Upper lobe of right lung (tissue), 1 donor: ENCODE data around the gene IQGAP2. TPM values are rescaled to one million over a fixed set of nuclear protein-coding genes. Genes with fewer than 3 reads are reported as not detected.

Experiments used
- ATAC-seq: fragments of 200-7000 bp; cut with Tn5 transposase; one replicate; pipeline ENCODE4 v1.9.1; 2020; ENCODE audit warnings: mild to moderate bottlenecking, moderate library complexity
- DNase-seq: peaks from one replicate; pipeline ENCODE4 v3.0.0-alpha.2; 2020
- H3K27ac ChIP-seq: fragments of 200-600 bp; one replicate; pipeline ENCODE4 v1.8.0; 2022
- H3K27me3 ChIP-seq: fragments of 200-600 bp; one replicate; pipeline ENCODE4 v1.8.0; 2022; ENCODE audit warnings: mild to moderate bottlenecking
- H3K36me3 ChIP-seq: fragments of 200-600 bp; one replicate; pipeline ENCODE4 v1.8.0; 2022
- H3K4me1 ChIP-seq: fragments of 200-600 bp; one replicate; pipeline ENCODE4 v1.8.0; 2022
- H3K4me3 ChIP-seq: fragments of 200-600 bp; one replicate; pipeline ENCODE4 v1.8.0; 2022; ENCODE audit warnings: mild to moderate bottlenecking
- H3K9me3 ChIP-seq: fragments of 200-600 bp; one replicate; pipeline ENCODE4 v1.8.0; 2022
- CTCF ChIP-seq: fragments of 200-600 bp; IDR thresholded peaks from one replicate; pipeline ENCODE4 v1.8.0; 2022; ENCODE audit warnings: antibody characterized with exemption
- intact Hi-C: fragments of 100-400 bp; cut with DNase I; formaldehyde crosslinking; loops from one replicate; pipeline ENCODE4 v1.11.0; 2022
- total RNA-seq: library from RNA; stranded (reverse); fragmentation: NEBNext Ultra II Directional; extraction: Animal tissue kit (Norgen Biotek cat#: 25700); gene quantifications from one replicate; pipeline ENCODE4 v1.2.1, GENCODE V29; 2021
- donor health status: DM: no; HTN: yes; CAD: no; lungs with severe emphysema.

The IQGAP2 gene
- total RNA-seq, 1 donor from 2014 or later: 31.0 TPM

DNA sequence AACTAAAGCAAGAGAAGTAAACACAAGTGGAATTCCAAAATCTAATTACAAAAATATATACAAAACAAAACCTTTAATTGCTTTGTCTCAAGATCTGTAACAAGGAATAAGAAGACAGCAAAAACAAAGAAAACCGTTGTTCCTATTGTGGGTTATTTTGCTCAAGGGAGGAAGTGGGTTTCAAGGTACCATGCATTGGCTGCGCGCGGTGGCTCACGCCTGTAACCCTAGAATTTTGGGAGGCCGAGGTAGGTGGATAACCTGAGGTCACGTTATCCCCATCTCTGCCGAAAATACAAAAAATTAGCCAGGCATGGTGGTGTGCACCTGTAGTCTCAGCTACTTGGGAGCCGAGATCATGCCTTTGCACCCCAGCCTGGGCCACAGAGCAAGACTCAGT is 12.1 kb upstream of the IQGAP2 start:
- intact Hi-C loops: no loop called here
- H3K9me3 ChIP-seq: no peaks in the 10 kb centered on the region
- DNase-seq (no peak), ATAC-seq (no peak)
- no peaks in the 10 kb centered on the region for H3K4me1 ChIP-seq
- H3K4me3 ChIP-seq: no peak overlapping the region
- no peaks in the 10 kb centered on the region for H3K36me3 ChIP-seq
- H3K27me3 ChIP-seq: no peaks in the 10 kb centered on the region
- TF ChIP-seq CTCF: no peak
- no peak overlapping the region for H3K27ac ChIP-seq

DNA sequence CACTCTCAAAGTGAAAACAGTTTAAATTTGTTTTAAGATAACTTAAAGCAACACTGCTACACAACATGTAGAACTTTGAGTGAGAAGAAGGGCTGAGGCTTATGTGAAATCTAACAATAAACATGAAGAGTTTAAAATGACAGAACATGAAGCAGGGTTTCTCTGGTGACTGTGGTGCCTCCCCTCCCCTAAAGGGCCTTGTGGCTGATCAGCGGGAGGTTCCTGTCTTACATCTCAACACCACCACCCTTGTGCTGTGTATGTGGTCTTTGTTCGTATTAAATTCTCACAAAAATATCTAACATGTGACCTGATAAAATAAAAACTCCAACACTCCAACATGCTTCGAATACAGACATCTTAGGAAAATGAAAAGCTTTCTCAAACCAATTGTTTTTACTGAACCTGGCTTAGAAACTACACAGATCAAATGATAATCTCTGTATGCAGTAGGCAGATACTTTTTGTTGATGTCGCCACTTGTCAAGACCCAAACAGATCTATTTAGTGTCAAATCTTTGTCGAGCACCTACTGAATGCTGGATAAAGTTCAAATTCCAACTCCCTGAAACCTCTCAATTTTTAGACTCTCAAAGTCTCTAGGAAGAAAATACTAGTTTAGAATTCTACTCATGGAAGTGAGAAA is 9.9 kb upstream of the IQGAP2 start:
- intact Hi-C loops: no loop called here
- no peak for ATAC-seq
- no peak for DNase-seq
- no peaks in the 10 kb centered on the region for H3K4me1 ChIP-seq
- H3K27me3 ChIP-seq: no peaks in the 10 kb centered on the region
- no peak overlapping the region for H3K4me3 ChIP-seq
- H3K36me3 ChIP-seq: no peaks in the 10 kb centered on the region
- no peaks in the 10 kb centered on the region for H3K9me3 ChIP-seq
- no peak overlapping the region for H3K27ac ChIP-seq
- TF ChIP-seq CTCF: no peak

- no peak for TF ChIP-seq CTCF
- ATAC-seq (no peak), DNase-seq (no peak)
- H3K4me3 ChIP-seq: no peak overlapping the region
- no peaks in the 10 kb centered on the region for H3K9me3 ChIP-seq
- H3K27ac ChIP-seq: no peak overlapping the region
- intact Hi-C loops: no loop called here
- H3K27me3 ChIP-seq: no peaks in the 10 kb centered on the region
- H3K4me1 ChIP-seq: no peaks in the 10 kb centered on the region
- H3K36me3 ChIP-seq: no peaks in the 10 kb centered on the region
These were observed 5.9 kb upstream of the IQGAP2 start for GRCh38 chr5:76397200-76397599.

- no peak for DNase-seq
- Histone ChIP-seq H3K27ac (no peak overlapping the region), H3K4me3 (no peak overlapping the region), H3K27me3 (no peaks in the 10 kb centered on the region), H3K9me3 (no peaks in the 10 kb centered on the region), H3K36me3 (no peaks in the 10 kb centered on the region), H3K4me1 (no peaks in the 10 kb centered on the region)
- intact Hi-C loops: no loop called here
- TF ChIP-seq CTCF: no peak
- ATAC-seq: no peak
These were observed 3.8 kb upstream of the IQGAP2 start for GRCh38 chr5:76399268-76399667.

GRCh38 chr5:76400466-76400865 is 2.6 kb upstream of the IQGAP2 start:
- intact Hi-C loops: no loop called here
- no peak for DNase-seq
- ATAC-seq: no peak

More at GRCh38 chr5:76400466-76400865, 2.6 kb upstream of the IQGAP2 start:
- no peak overlapping the region for H3K27ac ChIP-seq
- no peak for TF ChIP-seq CTCF
- no peaks in the 10 kb centered on the region for H3K4me1 ChIP-seq
- H3K27me3 ChIP-seq: no peaks in the 10 kb centered on the region
- H3K4me3 ChIP-seq: no peak overlapping the region
- H3K36me3 ChIP-seq: no peaks in the 10 kb centered on the region
- H3K9me3 ChIP-seq: no peaks in the 10 kb centered on the region
